Sigmoid colon (tissue), 7 donors: Measurements from ENCODE around the gene ACKR4. TPM values are rescaled to one million over a fixed set of nuclear protein-coding genes. Genes with fewer than 3 reads are reported as not detected.

Experiments
- DNase-seq: peaks from one replicate; pipeline ENCODE4 v3.0.0-alpha.2; 2019
- H3K27ac ChIP-seq, 4 donors: fragments of 200-600 bp; sonication (generic); one replicate each; pipeline ENCODE4 v1.5.1; 2016 to 2019; ENCODE audit warnings: mild to moderate bottlenecking in 1 of 4
- H3K27me3 ChIP-seq, 3 donors: fragments of 200-600 bp; sonication (generic); one replicate each; pipeline ENCODE4 v1.5.1; 2019; ENCODE audit warnings: mild to moderate bottlenecking in 1 of 3
- H3K36me3 ChIP-seq, 4 donors: fragments of 200-600 bp; sonication (generic); one replicate each; pipeline ENCODE4 v1.5.1; 2016 to 2019
- H3K4me1 ChIP-seq, 4 donors: fragments of 200-600 bp; sonication (generic); one replicate each; pipeline ENCODE4 v1.5.1; 2017 to 2019
- H3K4me3 ChIP-seq, 4 donors: fragments of 200-600 bp; sonication (generic); one replicate each; pipeline ENCODE4 v1.5.1; 2017 to 2019; ENCODE audit warnings: mild to moderate bottlenecking in 2 of 4, moderate library complexity in 1 of 4
- H3K9me3 ChIP-seq, 4 donors: fragments of 200-600 bp in 3 of 4; sonication (generic) in 3 of 4; one replicate each; pipeline versions ENCODE4 v1.5.1 to v1.6.1; 2013 to 2019
- CTCF ChIP-seq, 4 experiments: fragments of 450-650 bp in 3 of 4; fragments of 200-600 bp in 1 of 4; IDR thresholded peaks; one replicate each; pipeline ENCODE4 v1.5.1; 2016 to 2019; ENCODE audit warnings: antibody characterized with exemption in 4 of 4, mild to moderate bottlenecking in 3 of 4, moderate library complexity in 2 of 4
- EP300 ChIP-seq, 4 donors: sonication (generic); formaldehyde crosslinking; IDR thresholded peaks; one replicate each; pipeline ENCODE4 v1.6.1; 2017; ENCODE audit warnings: antibody characterized with exemption in 4 of 4
- POLR2A ChIP-seq, 2 donors: fragments of 450-650 bp; IDR thresholded peaks; one replicate each; pipeline ENCODE4 v1.6.1; 2016; ENCODE audit warnings: antibody characterized with exemption in 2 of 2, mild to moderate bottlenecking in 2 of 2, moderate library complexity in 2 of 2
- POLR2AphosphoS5 ChIP-seq, 4 donors: sonication (generic); formaldehyde crosslinking; IDR thresholded peaks; one replicate each; pipeline ENCODE4 v1.6.1; 2017; ENCODE audit warnings: antibody characterized with exemption in 4 of 4
- WGBS, 2 donors: extraction: QIAGEN DNeasy Blood & Tissue Kit; methylation state at CpG; one replicate each; pipeline ENCODE4 v1.1.7; 2013; 5-methylcytosine and 5-hydroxymethylcytosine counted together
- intact Hi-C: fragments of 100-400 bp; cut with DNase I; formaldehyde crosslinking; loops from one replicate; pipeline ENCODE4 v1.15.1; 2023
- polyA plus RNA-seq, 3 donors: library from polyadenylated mRNA; stranded (reverse); fragments of 200-250 nt; gene quantifications; one replicate each; pipeline ENCODE4 v1.2.3, GENCODE V29; 2013
- total RNA-seq, 4 donors: library from RNA; depleted of rRNA; stranded (reverse); fragments of >200 nt; gene quantifications; one replicate each; pipeline ENCODE4 v1.1.0, GENCODE V29; 2016
- donor health status: healthy with polysubstance abuse.
- donor health status: Bipolar disorder and iron deficiency.
- donor health status: healthy.

The ACKR4 gene
- total and polyA plus RNA-seq, 7 donors = 0.54 to 5.0 (median 2.0) TPM; not detected in 2

GRCh38 chr3:132624790-132625189 lies 27.7 kb downstream of the ACKR4 start:
- peaks cover 5 to 52% (median 11%) of the 10 kb centered on the region in 4 donors for H3K36me3 ChIP-seq
- H3K27ac ChIP-seq = no peak overlapping the region
- no peak for DNase-seq
- H3K4me1 ChIP-seq = no peaks in the 10 kb centered on the region
- no peaks in the 10 kb centered on the region for H3K27me3 ChIP-seq
- TF ChIP-seq CTCF (IDR thresholded peaks at IDR 0.05) = no peak
- no peak for TF ChIP-seq POLR2A (IDR thresholded peaks at IDR 0.05)
- TF ChIP-seq EP300 (IDR thresholded peaks at IDR 0.05) = no peak
- TF ChIP-seq POLR2AphosphoS5 (IDR thresholded peaks at IDR 0.05) = no peak
- no peak overlapping the region for H3K4me3 ChIP-seq
- intact Hi-C loops = no loop called here
- H3K9me3 ChIP-seq = no peaks in the 10 kb centered on the region
- WGBS, 2 donors = 94 to 97% methylated on average over 7 of the region's 7 CpGs

GRCh38 chr3:132625613-132626012 lies 28.5 kb downstream of the ACKR4 start:
- DNase-seq = no peak
- 92 to 93% methylated on average over 1 of the region's 1 CpG for WGBS, 2 donors
- no peak overlapping the region for H3K27ac ChIP-seq
- no peaks in the 10 kb centered on the region for H3K4me1 ChIP-seq
- H3K4me3 ChIP-seq = no peak overlapping the region
- no peaks in the 10 kb centered on the region for H3K27me3 ChIP-seq
- TF ChIP-seq POLR2A (IDR thresholded peaks at IDR 0.05) (no peak), EP300 (IDR thresholded peaks at IDR 0.05) (no peak), POLR2AphosphoS5 (IDR thresholded peaks at IDR 0.05) (no peak), CTCF (IDR thresholded peaks at IDR 0.05) (no peak)
- H3K9me3 ChIP-seq = no peaks in the 10 kb centered on the region
- intact Hi-C loops = no loop called here
- H3K36me3 ChIP-seq = peaks cover 5 to 61% (median 11%) of the 10 kb centered on the region in 4 donors

GRCh38 chr3:132626955-132627354 lies 29.9 kb downstream of the ACKR4 start:
- WGBS, 2 donors = 95 to 98% methylated on average over 6 of the region's 6 CpGs
- H3K9me3 ChIP-seq = no peaks in the 10 kb centered on the region
- H3K27me3 ChIP-seq = no peaks in the 10 kb centered on the region
- no peak overlapping the region for H3K4me3 ChIP-seq
- no peak for DNase-seq
- no peak for TF ChIP-seq EP300 (IDR thresholded peaks at IDR 0.05)
- TF ChIP-seq CTCF (IDR thresholded peaks at IDR 0.05) = no peak
- no peak for TF ChIP-seq POLR2AphosphoS5 (IDR thresholded peaks at IDR 0.05)
- no peak for TF ChIP-seq POLR2A (IDR thresholded peaks at IDR 0.05)
- H3K36me3 ChIP-seq = peaks cover 5 to 68% (median 11%) of the 10 kb centered on the region in 4 donors
- intact Hi-C loops = no loop called here
- no peak overlapping the region for H3K27ac ChIP-seq
- no peaks in the 10 kb centered on the region for H3K4me1 ChIP-seq

- TF ChIP-seq CTCF (IDR thresholded peaks at IDR 0.05) (no peak), EP300 (IDR thresholded peaks at IDR 0.05) (no peak), POLR2A (IDR thresholded peaks at IDR 0.05) (no peak), POLR2AphosphoS5 (IDR thresholded peaks at IDR 0.05) (no peak)
- Histone ChIP-seq H3K36me3 (peaks cover 5 to 68% (median 11%) of the 10 kb centered on the region in 4 donors), H3K9me3 (no peaks in the 10 kb centered on the region), H3K27me3 (no peaks in the 10 kb centered on the region), H3K27ac (no peak overlapping the region), H3K4me1 (no peaks in the 10 kb centered on the region), H3K4me3 (no peak overlapping the region)
- intact Hi-C loops = no loop called here
- WGBS, 2 donors = 61 to 76% methylated on average over 2 of the region's 2 CpGs
- no peak for DNase-seq
Observed at GRCh38 chr3:132628157-132628556, 31.1 kb downstream of the ACKR4 start.

GRCh38 chr3:132629928-132630327 lies 32.9 kb downstream of the ACKR4 start:
- H3K4me3 ChIP-seq = no peak overlapping the region
- DNase-seq = no peak
- TF ChIP-seq POLR2A (IDR thresholded peaks at IDR 0.05) = no peak
- TF ChIP-seq CTCF (IDR thresholded peaks at IDR 0.05) = no peak
- TF ChIP-seq EP300 (IDR thresholded peaks at IDR 0.05) = no peak
- TF ChIP-seq POLR2AphosphoS5 (IDR thresholded peaks at IDR 0.05) = no peak
- intact Hi-C loops = no loop called here
- no peak overlapping the region for H3K27ac ChIP-seq
- H3K27me3 ChIP-seq = no peaks in the 10 kb centered on the region
- peaks cover 5 to 62% (median 11%) of the 10 kb centered on the region in 4 donors for H3K36me3 ChIP-seq
- H3K9me3 ChIP-seq = no peaks in the 10 kb centered on the region
- 84 to 93% methylated on average over 1 of the region's 1 CpG for WGBS, 2 donors
- no peaks in the 10 kb centered on the region for H3K4me1 ChIP-seq
